ENCODE measurements around the gene KIF1B.

The KIF1B gene

DNA sequence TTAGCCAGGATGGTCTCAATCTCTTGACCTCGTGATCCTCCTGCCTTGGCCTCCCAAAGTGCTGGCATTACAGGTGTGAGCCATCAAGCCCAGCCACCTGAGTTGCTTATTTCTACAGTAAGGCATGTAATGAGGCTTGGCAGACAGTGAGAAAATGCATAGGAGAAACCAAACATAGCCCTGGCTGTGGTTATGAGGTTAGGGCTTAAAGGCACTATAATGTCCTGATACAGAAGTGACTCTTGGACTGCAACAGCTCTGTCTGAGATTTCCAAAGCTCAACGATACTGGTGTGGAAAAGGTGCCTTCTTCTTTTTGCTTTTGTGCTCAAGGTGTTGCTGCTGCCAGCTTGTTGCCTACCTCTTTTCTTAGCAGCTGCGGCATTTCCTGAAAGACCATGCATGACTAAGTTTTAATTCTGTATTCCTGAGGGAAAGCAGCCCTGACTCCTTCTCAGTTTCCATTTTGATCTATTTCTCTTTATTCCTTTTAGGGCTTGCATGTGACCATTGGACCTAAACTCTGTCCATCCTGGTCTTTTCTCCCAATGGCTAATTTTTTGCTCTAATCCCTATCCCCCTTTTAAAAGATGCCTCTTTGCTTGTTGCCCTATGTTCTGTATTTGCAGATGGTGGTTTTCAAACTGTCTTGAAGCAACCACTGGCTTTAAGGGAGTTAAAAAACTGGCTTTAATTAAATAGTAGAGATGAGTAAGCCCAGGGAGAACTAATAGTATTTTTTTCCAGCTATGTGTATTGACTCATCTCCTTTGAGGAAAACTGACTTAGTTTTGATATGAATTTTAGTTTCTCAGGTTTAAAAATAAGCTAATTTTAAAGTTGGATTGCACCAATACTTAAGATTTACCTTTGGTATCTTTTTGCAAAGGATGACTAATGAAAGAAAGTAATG, 70.3 kb downstream of the KIF1B start:
- no peak for DNase-seq

DNA sequence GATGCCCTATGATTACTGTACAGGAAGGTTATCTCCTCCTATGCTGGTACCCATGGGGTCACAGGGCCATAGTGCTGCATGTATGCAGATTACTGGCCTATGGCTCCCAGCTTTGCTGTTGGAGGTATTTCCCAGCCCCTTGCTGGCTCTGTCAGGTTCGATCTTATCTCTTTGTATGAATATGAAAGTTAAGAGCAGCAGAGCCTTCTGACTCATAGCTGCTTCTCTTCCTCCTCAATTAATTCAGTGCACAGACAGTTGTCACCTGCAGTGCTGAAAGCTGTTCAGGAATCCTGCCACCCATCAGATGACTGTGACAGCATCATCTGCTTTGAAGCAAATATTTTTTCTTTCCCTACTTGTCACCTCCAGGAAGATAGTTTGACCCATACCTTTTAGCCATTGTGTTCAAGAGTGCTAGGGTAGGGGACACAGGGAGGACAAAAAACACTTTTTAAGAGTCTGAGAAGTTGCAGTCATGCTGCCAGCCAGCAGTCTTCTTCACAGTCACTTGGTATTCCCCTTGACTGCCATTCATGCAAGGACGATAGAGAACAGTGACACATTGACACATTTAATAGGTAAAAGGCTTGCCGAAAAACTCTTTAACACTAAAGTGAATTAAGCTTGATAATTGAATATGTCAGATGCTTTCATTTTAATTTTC, 73.1 kb downstream of the KIF1B start:
- no peak for DNase-seq

DNA sequence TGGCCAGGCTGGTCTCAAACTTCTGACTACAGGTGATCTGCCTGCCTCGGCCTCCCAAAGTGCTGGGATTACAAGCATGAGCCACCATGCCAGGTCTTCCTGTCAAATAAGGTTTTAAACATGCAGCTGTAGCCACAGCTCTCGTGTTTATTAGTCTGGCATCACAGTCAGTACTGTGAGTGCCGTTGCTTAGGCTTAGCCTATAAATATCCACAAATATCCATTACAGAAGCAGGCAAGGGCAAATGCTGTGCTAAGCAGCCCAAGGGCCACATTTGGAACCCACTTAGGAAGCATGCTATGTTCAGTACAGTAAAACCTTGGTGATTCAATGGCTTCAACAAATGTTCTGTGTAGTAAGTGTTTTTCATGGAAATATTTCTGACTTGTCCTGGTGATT, 75.9 kb downstream of the KIF1B start:
- no peak for DNase-seq

DNA sequence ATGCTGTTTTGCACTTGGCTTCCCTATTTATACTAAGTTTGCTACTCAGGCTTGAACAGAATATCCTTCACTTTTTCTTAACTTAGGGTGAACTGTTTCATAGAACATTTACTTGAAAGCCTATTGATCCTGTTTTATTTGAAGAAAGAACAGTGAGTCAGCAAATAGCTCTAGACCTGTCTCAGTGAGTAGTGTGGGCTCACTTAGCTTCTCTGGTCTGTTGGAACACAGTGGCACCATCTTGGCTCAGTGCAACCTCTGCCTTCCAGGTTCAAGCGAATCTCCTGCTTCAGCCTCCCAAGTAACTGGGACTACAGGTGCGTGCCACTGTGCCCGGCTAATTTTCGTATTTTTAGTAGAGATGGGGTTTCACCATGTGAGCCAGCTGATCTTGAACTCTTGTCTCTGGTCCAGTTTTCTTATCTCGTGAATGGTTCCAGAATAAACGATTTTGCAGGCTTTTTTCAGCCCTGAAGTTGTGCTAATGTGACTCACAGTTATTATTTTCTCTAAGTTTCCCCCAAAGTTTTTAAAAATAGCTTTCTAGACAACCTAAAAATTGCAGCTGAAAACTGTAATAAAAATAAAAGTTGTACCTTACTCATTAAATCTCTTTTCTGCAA, 76.8 kb downstream of the KIF1B start:
- DNase-seq, result no peak

DNA sequence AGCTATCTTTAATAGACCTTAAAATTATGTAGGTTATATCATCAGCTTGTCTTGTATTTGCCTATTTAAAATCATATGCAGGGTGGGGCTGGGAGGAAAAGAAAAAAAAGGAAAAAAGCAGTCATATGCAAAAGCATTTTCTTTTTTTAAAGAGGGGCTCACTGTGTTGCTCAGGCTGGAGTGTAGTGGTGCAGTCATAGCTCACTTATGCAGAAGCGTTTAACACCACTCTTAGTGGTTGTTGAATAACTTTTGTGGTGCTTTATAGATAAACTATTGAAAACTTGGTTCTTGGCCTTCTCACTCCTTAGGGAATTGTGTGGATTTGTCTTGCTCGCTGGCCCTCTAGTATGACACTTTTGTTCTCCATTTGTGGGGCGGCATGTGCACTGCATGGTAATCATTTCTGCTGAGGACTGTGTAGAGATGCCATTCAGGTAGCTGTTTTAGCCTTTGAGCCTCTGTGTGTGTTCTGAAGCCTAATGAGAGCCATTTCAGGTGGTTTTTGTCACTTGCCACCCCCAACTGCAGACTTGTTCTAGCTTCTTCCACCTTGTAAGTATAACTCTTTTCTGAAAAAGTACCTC, 77.8 kb downstream of the KIF1B start:
- no peak for DNase-seq

DNA sequence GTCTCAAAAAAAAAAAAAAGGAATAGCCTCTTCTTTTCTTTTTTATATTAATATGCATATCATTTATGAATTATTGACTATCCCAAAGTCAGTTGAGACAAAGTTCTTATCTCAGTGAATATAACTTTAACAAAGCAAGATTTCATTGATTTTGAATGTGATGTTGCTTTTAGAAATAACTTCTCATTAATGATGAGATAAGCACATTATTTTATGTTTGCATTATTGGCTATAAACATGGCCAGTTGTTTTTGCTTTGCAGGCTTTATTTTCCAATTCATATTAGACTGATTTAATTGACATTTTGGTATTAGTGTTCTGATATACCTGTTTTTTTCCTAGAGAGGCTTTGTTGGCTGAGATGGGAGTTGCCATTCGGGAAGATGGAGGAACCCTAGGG, 81.3 kb downstream of the KIF1B start:
- no peak for DNase-seq

DNA sequence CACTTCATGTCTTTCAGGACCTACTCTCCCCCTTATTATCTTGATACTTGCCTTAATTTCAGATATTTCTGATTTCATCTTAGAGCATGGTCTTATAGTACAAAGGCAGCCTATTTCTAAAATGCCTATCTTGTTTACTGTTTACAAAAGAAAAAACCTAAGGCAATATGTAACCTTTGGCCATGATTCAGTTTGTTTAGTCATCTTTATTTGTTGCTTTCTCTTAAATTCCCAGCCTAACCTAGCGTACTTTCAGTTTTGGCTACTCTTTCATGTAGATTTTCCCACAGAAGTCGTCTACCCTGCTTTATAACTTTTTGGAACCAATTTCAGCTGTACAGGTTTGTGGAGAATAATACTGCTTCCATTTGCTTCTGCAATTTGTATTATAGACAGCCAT, 81.8 kb downstream of the KIF1B start:
- DNase-seq, result no peak

DNA sequence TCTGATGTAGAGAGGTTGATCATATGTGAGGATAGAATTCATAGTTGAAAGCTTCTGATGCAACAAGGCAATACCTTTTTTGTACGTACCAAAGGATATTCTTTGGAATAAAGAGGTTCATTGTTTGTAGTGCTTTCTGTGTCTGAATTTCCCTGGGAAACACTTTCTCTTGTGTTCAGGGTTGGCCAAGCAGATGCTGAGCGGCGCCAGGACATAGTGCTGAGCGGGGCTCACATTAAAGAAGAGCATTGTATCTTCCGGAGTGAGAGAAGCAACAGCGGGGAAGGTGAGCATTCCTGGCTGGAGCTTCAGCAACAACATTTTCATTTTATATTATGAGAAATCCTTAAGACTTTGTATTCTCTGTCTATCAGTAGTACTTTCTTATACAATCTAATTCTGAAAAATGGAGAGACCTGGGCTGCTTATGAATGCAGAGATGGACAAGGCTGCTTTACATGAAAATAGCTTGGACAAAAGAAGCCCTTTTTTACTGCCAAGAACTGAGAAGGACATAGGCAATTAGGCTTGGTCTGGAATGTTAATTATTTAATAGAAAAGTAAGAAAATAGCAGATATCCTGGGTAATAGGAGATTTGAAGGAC, 85.2 kb downstream of the KIF1B start:
- DNase-seq, result no peak

DNA sequence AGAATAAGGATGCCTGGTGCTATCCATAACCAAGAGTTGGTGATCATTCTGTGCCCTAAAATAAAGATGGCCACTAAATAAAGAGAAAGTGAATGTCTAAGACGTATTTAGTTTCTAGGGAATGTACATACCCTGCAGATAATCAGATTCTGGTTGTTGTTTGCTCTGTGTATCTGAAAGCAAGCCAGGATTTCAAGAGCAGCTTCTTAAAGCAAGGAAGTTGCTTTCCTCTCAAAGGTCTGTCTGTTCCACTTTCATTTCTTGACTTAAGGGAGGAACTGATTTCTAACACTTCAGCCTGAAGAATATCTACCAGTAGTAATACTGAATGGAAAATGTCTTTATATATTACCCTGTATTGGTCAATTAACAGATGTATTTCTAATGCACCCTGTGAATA, 88.8 kb downstream of the KIF1B start:
- no peak for DNase-seq

DNA sequence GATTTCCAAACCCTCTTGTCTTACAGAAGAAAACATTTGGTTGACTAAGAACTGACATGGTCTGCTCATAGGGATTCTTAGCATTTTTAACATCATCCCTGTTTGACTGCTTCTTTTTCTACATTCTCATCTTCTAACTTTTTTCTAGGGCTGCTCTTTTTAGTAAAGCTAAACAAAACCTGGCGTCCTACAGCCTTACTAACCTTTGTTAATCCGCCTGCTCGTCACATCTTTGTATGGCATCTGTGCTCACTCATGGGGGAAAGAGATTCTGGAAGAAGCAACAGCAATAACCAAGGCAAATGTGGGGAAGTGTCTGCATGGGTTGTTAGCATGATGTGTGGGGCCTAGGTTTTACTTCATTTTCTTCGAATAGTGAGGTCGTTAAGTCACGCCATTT, 92.0 kb downstream of the KIF1B start:
- no peak for DNase-seq

DNA sequence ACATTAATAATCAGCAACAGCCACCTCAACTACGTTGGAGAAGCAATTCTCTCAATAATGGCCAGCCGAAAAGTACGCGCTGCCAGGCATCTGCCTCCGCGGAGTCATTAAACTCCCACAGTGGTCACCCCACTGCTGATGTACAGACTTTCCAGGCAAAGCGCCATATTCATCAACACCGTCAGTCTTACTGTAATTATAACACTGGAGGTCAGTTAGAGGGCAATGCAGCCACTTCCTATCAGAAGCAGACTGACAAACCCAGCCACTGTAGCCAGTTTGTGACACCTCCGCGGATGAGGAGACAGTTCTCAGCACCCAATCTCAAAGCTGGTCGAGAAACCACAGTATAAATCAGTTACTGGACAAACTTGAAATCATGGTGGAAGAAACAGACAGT, 93.9 kb downstream of the KIF1B start:
- no peak for DNase-seq

DNA sequence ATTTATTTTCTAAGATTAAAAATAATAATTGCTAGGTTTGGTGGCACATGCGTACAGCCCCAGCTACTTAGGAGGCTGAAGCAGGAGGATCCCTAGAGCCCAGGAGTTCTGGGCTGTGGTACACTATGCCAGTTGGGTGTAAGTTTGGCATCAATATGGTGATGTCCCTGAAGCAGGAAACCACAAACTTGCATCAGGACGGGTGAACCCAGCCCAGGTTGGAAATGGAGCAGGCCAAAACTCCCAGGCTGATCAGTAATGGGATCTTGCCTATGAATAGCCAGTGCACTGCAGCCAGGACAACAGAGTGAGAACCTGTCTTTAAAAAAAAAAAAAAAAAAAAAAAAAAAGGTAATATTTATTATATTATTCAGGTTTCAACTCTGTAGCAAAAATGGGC, 96.1 kb downstream of the KIF1B start:
- no peak for DNase-seq

DNA sequence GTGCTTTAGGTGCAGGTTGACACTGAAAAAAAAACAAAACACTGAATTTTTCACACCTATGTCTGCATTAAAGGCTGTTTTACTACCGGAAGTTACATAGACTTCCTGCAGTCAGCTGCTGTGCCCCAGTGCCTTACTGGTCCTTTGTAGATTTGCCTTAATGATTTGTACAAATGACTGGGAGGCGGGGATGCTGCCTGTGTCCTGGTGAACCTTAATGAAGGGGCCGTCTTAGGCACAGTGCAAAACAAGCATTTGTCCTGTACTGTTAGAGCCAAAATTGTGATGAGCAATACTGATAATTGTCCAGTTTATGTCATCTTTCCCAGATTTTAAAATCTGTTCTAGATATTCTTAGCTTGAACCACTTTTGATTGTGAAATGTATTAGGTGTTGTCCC, 97.6 kb downstream of the KIF1B start:
- DNase-seq, result no peak

DNA sequence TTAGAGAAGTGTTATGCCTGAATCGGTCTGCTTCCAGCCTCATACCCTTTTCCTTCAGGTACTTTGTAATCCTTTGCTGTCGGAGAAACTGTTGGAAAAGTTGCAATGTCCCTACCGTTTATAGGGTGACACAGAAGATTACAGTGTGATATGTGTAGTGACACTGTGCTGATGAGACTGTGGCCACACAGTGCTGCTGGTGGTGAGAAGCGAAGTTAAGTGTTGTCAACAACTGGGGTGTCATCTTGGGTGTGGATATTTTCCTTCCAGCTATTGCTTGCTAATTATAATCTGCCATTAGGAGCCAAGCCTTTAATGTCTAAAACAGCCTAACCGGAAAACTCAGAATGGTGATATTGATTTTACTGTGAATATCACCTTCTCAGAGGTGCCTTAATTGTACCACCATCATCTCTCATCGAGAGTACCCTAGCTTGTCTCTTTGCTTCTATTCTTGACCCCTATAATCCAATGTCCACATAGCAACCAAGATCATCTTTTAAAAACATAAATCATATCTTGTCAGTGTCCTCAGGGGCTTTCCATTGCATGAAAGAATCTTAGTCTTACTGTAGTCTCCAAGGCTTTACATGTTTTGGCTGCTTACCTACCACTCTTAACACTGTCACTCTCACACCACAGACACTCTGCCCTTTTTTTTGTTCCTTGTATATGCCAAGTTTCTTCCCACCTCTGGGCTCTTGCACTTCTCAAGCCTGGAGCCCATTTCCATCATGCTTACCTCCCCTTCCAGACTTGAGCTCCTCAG, 99.1 kb downstream of the KIF1B start:
- no peak for DNase-seq

DNA sequence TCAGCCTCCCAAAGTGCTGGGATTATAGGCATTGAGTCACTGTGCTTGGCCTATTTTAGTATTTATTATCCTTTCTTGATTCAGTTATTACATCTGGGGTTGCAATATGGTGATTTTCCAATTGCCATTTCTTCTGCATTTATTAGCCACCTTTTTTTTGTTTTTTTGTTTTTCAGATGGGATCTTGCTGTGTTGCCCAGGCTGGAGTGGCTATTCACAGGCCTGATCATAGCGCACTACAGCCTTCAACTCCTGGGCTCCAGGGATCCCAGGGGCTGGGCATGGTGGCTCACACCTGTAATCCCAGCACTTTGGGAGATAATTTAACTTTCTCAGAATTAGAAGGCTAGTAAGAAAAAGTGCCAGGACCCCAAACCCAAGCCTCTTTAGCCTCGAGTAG, 106.4 kb downstream of the KIF1B start:
- DNase-seq, result no peak

DNA sequence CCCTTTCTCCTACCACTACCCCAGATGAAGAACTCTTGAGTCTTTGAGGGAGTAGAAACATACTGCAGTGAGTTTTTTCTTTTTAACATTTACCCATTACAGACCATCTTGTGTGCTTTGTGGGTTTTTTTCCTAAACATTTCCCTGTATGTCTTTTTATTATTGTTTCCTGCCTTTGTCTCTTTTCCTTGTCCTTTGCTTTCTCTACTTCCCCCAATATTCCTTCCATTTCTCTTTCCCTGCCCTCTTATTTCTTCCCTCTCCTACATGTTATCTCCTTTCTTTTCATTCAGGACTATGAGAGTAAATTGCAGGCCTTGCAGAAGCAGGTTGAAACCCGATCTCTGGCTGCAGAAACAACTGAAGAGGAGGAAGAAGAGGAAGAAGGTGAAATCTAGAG, 109.4 kb downstream of the KIF1B start:
- DNase-seq, result no peak

DNA sequence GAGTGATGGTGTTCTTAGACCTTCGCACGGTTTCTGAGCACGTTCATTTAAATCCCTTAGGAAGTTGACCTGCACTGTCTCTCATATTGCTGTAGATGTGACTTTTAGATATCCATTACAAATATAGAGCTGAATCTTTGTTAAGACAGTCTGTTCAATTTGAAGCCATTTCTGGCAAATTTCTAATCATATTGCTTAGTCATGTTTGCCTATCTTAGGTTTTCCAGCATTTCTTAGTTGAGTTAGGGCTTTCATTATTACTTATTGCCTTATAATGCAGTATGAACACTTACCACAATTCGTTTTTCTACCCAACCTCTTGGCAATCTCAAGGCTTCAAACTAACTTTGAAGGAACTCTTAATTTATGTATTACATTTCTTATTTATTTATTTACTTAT, 110.0 kb downstream of the KIF1B start:
- DNase-seq, result no peak

DNA sequence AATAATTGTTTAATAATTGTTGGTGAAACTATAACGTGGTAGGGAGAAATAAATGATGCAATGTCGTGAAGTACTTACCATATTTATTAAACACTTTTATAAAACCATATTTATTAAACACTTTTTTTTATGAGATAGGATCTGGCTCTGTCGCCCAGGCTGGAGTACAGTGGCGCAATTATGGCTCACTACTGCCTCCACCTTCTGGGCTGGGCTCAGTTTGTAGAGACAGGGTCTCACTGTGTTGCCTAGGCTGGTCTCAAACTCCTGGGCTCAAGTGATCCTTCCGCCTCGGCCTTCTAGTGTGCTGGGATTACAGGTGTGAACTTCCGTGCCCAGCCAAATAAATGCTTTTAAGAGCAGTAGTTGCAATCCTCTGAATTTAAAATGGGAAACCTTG, 112.5 kb downstream of the KIF1B start:
- DNase-seq, result no peak

DNA sequence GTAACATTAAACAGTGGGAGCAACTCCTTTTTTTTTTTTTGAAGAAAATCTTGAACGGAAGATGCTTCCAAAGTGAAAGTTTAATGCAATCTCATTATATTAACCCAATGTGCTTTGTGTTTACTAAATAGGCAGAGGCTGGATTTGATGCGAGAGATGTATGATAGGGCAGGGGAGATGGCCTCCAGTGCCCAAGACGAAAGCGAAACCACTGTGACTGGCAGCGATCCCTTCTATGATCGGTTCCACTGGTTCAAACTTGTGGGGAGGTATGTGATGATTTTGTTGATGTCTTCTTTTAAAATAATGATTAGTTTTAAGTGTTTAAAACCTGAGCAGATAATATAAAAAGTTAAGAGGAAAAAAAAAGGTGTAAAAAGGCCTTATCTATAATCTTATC, 114.3 kb downstream of the KIF1B start:
- DNase-seq, result no peak

DNA sequence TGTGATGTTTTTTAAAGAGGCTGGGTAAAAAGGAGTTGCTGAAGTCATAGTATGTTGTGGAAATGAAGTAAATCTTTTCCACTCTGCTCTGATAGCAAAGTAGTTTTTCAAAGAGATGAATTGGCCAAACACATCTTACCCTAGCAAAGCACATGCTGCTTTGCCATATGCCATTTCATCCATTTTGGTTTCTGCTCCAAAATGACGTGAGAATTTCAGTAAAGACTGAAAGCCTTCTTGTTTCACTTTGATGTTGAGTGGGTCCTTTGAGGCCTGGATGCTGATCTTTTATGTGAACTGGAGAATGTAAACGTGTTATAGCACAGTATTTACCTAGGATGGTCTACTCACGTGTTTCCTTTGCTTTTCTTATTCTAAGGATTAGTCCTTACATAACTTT, 115.2 kb downstream of the KIF1B start:
- DNase-seq, result no peak

DNA sequence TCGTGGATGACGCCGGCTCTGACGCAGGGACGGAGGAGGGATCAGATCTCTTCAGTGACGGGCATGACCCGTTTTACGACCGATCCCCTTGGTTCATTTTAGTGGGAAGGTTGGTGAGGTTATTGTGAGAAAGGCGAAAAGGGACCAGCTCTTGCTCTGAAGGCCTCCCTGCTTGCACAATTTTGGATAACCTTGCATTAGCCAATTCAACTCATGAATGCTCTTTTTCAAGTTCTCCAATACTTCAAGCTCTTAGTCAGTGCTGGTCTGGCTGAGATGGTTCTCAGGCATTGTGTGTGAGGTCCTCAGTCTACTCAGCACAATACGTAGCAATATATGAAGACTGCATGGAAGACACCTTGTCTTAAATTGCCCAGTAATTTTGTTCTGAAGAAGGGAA, 115.9 kb downstream of the KIF1B start:
- no peak for DNase-seq

DNA sequence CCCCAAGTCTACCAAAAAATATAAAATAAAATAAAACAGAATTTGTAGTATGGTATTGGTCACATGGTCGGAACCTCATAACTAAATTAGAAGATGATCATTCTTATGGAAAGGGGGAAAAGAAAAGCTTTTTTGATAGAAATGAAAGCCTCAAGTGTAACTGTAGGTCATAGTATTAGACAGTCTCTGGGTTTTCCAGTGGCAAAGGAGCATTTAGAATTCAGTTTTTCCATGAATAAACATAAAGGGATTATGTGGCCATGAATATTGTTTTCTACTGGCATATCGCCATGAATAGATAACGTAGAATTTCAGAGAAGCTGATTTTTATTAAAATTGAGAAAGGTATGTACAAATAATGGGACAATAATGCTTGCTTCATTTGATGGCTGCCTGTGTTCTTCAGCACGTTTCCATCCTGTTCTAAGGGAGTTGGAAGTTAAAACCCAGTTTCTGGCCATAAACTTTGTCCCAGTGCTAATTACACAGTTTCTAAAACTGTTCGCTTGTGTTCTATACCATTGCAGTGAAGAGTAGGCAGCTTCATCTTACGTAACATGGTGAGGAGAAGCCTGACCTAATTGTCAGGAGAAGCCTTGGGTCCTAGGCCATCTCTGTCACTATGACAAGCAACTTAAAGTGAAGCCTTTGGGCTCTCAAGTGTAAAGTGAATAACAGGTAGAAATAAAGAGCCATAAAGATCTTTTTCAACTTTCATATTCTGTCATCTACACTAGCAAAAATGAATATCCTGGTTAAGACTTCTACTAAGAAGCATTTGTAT, 118.0 kb downstream of the KIF1B start:
- DNase-seq, result no peak
